Glomerular visceral epithelial cell (primary cell): Measurements from ENCODE around the gene APOA1.
A peak's percentile ranks its signal among the peaks of the same experiment; 100 is the strongest.
"Not testable (repeated sequence)": the region's sequence is repeated elsewhere in the genome, so short reads cannot be mapped to it uniquely, and the experiment has no call there.

Source experiments
- DNase-seq: peaks from one replicate; pipeline ENCODE4 v3.0.0-alpha.2; 2016; ENCODE audit errors: extremely low spot score

Gene APOA1

DNA sequence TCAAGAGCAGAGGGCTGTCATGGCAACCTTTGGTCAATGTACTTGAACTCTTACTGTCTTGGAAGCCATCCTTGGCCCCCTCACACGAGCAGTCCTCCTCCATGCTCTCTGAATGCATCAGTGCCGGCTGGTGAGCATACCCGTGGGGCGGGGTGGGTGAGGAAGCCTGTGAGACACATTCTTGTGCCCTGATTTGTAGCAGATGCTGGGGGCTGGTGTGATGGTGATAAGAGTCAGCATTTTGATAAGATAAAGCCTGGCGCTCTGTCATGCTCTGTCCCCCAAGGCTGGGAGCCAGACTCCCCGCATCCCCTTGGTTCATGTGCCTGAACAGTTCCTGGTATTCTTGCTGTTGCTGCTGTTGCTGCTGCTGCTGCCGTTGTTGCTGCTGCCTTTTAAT is 20.5 kb upstream of the APOA1 start:
- DNase-seq = no peak

DNA sequence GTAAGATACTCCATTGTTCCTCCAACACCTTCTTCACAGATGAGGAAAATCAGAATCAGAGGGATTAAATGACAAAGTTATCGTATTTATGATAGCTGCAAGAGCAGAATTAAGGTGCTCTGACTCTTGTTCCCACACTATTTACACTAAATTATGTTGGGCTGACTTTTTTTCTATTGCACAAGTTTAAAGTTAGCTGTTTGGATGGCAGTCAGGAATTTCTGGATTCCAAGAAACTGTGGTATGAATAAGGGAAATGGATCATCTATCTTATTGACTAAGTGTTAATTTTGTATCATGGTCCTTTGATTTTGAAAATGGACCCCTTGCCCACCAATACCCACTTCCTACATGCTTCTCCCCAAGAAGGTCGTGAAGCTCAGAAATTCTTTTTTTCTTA is 19.9 kb upstream of the APOA1 start:
- no peak for DNase-seq

DNA sequence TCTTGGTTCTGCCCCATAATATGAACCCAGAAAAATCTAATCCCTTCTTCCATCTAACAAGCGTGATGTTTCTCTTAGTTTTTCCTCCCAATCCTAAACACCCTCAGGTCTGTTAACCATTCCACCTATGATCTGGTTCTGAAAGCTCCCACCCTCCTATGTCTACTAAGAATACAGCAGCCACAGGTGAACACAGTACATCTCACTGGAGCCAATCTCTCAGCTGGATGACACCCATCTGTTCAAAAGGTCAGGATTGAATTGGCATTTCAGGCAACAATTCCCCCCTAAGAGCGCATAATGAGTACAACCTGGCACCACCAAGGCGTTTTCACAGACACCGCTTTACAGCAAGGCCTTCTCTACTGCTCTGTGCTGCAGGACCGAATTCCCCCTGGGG is 19.0 kb upstream of the APOA1 start:
- no peak for DNase-seq

DNA sequence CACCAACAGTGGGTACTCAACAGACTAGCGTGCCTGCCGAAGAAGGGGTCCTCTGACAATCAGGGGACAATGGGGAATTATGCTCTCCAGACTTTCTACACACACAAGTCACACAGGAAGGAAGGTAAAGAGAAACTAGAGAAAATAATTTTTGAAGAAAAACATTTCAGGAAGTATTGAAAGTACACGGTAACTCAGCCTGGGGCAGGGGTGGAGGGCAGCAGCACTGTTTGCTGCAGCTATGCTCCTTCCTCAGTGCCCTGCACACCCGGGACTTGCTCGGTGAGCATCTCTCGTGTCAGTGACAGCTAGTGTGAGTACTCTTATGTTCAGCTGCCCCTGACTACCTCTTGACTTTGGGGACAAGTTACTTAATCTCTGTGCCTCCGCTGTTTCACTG is 18.0 kb upstream of the APOA1 start:
- DNase-seq = no peak

DNA sequence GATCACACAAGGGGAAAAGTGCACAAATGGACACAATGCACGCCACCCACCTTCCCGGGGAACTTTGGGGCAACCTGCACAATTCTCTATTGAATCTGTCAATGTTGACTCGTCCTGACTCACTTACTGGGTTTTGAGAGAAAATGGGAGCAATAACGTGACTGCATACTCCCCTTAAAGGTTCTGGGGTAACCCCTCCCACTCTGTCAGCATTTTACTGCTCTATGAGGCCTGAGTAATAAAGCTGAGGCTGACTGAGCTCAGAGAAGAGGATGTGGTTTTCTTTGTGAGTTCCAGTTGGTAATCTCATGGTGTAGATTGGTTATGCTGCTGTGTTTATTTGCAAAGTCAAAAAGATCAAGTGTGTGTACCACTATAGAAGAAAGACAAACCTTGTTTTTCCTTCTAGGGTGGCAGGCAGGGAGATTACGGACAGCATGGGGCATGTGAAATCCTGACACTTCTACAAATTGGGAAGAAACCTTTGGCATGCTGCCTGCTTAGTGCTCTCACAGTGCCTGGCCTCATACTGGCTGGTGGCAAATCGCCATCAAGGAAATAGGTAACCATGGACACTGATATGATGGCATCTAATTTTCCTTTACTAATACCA is 16.1 kb upstream of the APOA1 start:
- DNase-seq = peak; percentile 81

DNA sequence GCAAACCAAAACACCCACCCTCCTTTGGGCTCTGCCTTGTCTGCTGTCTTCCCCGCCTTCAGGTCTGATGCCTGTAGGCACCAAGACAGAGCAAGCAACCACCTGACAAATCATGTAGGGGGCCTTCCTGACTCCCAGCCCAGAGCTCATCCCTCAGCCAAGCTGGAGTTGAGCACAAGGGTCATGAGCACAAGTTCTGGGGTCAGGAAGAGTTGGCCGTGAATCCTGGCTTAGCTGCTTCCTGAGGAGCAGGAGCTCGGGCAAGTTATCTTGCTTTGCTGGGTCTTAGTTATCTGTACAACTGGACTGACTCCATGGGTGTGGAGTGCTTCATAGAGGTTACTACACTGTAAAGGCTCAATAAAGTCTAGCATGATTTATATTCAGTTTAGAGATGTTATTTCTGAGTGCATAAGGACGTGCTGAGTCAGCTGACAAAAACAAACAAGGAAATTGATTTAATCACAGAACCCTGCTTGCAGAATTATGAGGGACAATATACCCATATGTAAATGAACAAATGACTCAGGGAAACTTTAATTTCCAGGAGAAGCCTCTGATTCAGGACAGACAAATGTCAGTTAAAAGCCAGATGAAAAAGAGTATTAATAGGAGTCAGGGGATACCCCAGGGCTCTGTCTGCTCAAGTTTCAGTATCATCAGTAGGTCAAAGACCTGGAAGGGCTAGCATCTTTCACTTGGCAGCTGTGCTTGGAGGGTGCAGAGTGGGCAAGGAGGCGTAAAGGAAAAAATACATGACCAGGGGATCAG is 15.0 kb upstream of the APOA1 start:
- DNase-seq = no peak

DNA sequence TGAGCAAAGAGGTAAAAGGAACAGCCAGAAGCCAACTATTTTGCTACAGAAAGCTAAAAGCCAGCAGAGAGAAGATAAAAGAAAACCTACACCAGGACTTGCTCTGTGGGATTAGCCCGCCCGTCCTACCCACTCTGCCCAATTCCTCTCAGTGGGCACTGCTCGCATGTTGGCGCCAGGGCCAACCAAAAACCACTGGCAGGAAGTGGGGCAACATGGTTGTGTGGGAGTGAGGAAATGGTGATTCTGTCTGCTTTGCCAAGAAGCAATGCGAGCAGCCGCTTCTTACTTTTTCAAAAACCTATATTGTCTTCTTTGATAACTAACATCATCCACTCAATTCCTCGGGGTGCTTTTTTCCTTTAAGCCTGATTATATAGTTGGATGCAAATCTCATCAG is 14.2 kb upstream of the APOA1 start:
- DNase-seq = no peak

DNA sequence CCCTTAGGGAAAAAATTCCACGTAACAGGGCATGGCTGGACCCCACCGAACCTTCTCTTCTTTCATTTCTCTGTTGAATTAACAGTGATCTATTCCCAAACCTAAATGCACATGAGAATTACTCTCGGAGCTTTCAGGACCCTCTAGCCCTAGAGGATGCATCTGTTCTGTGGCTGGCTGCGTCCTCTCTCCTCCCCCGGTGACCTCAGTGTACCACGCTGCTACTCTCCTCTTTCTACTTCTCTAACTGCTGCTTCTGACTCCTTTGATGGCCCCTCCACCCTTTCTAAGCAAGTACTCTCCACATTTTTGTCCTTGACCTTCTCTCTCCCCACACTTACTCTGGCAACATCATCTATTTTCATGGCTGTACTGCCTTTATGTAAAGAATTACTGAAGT is 12.1 kb upstream of the APOA1 start:
- no peak for DNase-seq

DNA sequence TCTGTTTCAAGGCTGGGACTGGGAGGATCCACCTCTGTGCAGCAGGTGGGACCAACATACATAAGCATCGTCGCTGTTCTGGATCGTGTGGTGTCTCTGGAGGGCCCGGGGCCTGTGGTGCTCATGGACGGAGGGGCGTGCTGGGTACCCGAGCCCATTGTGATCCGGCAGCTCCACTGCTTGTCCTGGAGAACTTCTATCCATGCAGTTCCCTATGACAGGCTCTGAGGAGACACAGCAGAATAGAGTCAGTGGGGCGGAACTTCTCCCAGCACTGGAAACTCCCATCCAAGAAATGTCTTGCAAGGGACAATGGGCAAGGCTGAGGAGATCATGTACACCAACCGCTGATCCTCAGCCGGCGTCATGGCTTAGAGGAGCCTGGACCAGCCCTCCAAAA is 11.6 kb upstream of the APOA1 start:
- DNase-seq = no peak

DNA sequence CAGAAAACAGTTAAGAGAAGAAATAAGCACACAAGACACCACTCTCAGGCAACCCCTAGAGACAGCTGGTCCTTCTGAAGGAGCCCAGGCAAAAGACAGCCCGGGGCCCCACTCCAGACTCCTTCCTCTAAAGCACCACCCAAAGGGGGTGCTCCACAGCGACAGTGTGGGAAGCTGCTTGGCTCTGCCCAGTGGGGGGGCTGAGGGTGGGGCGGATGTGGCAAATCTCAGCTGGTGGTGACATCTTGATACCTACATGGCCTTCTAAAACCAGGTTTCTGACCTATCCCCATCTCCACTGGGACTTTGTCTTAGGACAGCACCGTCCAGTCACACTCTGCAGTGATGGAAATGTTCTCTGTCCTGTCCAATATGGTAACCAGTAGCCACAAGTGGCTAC is 10.2 kb upstream of the APOA1 start:
- no peak for DNase-seq

DNA sequence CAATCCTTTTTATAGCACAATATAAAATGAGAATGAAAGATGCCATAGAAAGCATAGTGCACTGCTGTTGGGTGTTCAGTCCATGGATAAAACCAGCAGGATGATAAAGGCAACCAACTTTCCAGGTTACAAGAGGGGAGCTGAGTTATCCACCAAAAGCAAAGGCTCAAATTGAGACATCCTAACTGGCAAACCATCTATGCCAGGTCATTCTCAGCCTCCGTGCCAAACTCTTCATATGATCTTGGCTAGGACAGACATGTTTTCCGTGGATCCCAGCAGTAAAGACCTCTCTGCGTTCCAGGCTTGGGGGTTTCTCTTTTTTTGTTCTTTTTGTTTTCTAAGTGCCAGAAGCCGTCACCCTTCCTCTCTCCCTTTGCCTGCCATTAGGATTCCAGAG is 7.3 kb upstream of the APOA1 start:
- DNase-seq = no peak

DNA sequence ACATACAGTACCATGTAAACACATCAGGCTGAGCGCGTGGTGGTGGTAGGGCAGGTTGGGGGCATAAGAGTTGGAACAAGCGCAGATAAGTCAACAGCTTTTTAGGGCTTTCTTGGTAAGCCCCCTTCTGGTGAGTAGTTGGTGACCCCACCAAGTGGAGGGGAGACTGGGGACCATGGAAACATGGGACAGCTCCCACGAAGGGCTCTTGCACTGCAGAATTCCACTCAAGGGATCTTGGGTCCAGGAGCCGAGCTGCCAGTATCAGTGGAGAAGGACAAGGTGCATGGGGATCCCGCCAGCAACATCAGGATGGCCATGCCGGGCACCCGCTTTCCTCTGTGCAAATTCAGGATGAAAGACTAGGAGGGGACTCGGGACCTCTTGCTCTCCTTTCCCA is 6.2 kb upstream of the APOA1 start:
- DNase-seq = no peak

DNA sequence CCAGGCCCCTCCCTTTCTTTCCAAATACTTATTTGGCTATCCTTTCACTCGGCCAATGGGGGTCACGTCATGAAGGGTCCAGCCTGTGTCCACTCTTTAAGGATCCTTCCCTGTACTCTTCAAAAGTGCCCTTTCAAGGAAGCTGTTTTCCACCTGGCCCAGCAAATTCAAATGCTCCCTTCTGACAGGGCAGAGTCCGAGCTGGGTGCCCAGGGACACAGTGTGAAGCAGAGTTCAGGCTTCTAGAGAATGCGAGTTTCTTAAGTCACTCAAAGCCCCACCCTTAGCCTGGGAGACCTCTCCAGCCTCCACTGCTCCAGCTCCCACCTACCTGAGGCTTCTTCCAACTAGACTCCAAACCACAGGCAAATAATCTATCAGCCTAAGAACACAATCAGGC is 5.5 kb upstream of the APOA1 start:
- DNase-seq = no peak

DNA sequence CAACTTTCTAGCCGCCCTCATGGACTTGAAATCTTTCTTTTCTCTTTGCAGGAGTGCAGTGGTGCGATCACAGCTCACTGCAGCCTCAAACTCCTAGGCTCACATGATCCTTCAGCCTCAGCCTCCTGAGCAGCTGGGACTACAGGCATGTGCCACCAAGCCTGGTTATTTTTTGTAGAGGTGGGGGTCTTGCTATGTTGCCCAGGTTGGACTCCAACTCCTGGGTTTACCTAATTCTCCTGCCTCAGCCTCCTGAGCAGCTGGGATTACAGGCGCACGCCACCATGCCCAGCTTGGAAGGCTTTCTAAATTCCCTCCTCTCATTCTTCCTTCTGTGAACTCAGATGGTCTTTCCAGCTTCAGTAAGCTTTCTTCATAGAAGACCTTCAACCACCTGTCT is 4.7 kb upstream of the APOA1 start:
- DNase-seq = no peak

DNA sequence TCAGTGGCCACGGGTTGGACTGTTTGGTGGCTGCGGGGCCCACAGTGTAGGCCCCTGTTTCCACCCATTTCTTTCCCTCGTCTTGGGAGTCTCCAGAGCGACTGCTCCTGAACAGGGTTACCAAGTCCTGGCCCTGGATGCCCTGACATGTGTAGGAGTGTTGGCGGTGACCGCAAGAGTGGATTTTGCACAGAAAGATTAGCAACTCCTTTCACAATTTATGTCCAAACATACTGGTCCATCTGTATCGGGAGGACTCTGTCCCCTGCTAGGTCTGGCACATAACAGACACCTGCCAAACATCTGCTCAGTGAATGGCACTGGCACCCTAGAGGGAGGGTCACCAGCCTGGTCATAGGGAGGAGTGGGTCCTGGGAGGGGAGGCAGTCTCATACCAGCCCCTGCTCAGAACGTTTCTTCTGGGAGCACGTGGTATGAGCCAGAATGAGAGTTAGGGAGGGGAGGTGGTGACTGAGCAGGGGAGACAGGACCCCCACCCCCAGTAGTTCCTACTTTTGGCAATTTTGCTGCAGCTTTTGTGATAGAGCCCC is 3.4 kb upstream of the APOA1 start:
- no peak for DNase-seq

DNA sequence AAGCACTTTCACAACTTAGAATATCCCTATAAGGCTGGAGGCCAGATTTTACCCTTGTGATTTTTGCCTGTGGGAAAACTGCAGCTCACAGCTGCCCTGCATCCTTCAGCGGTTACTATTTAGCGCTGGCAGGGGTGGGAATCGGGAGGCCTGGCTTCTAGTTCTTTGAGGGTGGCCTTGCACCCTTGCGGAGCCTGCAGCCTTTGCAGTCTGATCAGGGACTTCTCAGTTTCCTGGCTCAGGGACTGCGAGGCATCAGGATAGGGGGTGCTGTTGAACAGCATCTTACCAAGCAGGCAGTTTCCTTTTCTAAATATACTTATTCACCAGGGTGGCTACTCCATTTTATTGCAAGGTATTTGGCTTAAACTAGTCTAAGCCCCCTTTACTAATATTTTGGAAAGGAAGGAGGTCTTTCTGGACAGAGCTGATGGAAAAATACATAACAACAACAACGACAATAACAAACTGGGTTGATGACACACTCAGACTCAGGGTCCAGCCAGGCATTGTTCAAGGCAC is 2.9 kb upstream of the APOA1 start:
- DNase-seq = no peak

DNA sequence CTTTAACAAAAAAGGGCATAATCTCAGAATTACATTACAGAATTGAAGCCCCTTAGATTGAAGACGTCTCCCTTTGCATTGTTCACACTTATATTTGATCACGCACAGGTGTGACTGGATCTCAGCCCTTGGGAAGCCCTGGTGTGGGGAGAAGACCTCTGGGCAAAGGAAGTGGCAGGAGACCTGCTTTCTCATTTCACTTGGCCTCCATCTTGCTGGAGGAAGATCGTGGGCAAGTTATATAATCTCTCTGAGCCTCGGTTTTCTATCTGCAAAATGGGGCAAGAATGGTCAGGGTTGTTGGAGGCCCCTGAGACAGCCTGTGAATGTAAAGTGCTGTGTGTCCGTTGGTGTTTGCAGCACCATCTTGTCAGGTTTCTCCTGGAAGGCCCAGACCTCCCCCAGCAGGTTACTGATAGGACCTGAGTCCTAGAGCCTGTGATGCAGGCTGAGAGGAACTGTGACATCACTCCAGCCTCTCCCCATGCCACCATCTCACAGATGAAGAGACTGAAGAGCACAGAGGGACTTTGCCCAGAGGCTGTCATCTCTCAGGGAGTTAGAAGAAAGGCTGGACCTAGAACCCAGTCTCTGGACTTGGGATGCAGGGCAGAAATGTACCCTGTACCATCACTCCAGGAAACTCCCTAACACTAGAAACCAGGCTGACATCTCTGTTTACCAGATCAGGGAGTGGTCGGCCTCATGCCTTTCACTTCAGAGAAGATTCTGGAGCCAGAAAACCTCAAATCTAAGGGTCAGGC is 1.1 kb upstream of the APOA1 start:
- no peak for DNase-seq

DNA sequence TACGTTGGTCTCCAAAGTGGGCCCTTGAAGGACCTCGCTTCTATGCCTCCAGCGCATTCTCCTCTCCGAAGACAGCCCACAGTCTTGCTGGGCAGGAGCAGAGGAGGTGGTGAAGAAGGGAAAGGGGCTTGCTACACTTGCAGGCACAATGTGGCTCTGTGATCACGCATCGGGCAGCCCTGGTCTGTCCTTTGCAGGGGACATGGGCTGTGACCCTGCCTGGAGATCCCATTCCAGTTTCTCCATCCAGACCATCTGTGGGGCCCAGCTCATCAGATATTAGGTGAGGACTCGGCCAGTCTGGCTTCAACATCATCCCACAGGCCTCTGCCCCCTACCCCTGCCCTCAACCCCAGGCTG is 810 bp downstream of the APOA1 start:
- no peak for DNase-seq

DNA sequence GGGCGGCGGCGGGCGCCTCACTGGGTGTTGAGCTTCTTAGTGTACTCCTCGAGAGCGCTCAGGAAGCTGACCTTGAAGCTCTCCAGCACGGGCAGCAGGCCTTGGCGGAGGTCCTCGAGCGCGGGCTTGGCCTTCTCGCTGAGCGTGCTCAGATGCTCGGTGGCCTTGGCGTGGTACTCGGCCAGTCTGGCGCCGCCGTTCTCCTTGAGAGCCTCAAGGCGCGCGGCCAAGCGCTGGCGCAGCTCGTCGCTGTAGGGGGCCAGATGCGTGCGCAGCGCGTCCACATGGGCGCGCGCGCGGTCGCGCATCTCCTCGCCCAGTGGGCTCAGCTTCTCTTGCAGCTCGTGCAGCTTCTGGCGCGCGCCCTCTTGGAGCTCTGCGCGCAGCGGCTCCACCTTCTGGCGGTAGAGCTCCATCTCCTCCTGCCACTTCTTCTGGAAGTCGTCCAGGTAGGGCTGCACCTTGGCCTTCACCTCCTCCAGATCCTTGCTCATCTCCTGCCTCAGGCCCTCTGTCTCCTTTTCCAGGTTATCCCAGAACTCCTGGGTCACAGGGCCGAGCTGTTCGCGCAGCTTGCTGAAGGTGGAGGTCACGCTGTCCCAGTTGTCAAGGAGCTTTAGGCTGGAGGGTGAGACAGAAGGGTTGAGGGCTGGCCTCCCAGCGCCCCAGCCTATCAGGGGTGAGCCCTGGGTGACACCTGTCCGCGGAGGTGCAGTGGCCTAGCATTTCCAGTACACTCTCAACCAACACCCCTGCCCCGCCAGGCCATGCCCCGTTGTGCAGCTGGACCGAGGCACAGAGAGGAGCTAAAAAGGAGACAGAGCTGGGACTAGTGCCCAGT is 1.4 kb downstream of the APOA1 start:
- peak; percentile 92 for DNase-seq

DNA sequence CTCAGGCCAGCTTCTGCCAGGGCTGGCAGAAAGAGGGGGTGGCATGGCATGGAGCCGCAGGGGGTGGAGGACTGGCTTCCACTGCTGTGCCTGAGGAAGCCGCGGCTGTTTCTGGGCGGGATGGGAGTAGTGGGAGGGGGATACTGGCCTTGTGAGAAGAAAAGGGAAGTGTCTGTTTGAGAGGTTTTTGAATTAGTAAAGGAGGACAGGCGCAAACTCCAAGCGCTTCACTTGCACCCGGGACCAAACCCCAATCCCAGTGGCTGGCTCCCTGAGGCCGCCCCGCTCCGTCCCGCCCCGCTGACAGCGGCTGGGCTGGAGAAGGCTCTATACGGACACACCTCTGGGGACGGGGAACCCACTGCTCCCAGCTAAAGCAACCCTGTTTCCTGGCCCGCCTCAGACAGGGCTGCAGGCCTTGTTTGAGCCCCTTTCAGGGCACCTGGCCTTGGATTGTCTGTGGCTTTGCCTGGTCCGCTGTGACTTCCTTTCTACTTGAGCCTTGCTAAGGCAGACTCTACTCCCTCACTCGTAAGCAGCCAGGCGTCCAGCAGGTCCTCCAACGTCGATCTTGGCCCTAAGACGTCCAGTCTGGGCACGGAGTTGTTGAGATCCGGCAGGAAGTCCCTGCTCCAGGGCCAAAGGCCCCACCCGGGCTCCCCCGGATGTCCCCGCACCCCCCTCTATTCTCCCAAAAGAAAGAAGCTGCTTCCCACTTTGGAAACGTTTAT is 2.2 kb downstream of the APOA1 start:
- no peak for DNase-seq

DNA sequence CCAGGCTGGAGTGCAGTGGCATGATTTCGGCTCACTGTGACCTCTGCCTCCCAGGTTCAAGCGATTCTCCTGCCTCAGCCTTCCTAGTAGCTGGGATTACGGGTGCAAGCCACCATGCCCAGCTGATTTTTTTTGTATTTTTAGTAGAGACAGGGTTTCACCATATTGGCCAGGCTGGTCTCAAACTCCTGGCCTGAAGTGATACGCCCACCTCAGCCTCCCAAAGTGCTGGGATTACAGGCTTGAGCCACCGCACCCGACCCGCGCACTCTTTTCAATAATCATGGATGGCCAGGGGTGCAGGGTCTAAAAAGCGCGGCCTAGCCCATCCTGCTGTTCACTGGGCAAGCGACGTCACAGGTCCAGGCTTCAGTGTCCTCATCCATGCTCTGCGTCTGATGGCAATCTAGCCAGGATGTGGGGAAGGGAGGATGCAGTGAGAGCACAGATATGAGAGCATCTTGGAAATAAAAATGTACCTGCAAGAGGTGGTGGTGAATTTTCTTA is 2.8 kb downstream of the APOA1 start:
- not testable (repeated sequence) for DNase-seq
